ENCODE results near the gene MDC1. TPM values are rescaled to one million over a fixed set of nuclear protein-coding genes. Genes with fewer than 3 reads are reported as not detected.
A peak's percentile ranks its signal among the peaks of the same experiment; 100 is the strongest.

Gene MDC1
- total and polyA plus RNA-seq, 2 donors from 2014 or later = 9.5 to 47.9 TPM

- Histone ChIP-seq H3K36me3 (ENCODE audit: control insufficient read depth in 2 of 3, insufficient read depth in 3 of 3, low read length in 3 of 3) (peaks cover 0 to 6% (median 5%) of the 10 kb centered on the region in 3 donors), H3K9me3 (ENCODE audit: control insufficient read depth in 2 of 3, insufficient read depth in 1 of 3, low read length in 3 of 3) (no peaks in the 10 kb centered on the region), H3K4me1 (ENCODE audit: control insufficient read depth in 2 of 3, insufficient read depth in 2 of 3, low read depth in 1 of 3, low read length in 3 of 3) (peaks cover 0 to 15% (median 7%) of the 10 kb centered on the region in 3 donors), H3K27me3 (ENCODE audit: control insufficient read depth, insufficient read depth, low read length) (no peaks in the 10 kb centered on the region), H3K27ac (ENCODE audit: low read depth in 2 of 2, low read length in 2 of 2) (peak overlapping the region in 1 of 2 donors; percentile 24), H3K4me3 (ENCODE audit: low read length in 3 of 3) (peak overlapping the region in 1 of 3 donors; percentile 17), H3K9ac (ENCODE audit: low read length in 3 of 3) (peak overlapping the region in 1 of 3 donors; percentile 22)
- DNase-seq (peak in 1 of 5 donors; percentile 35), FAIRE-seq (no peak)
- intact Hi-C loops (cut with DNase I) = loop anchor here (5.0 kb wide), 2 partner anchors 42 to 52 kb away; partner anchors contain the start of gene TUBB
- TF ChIP-seq CTCF (IDR thresholded peaks at IDR 0.05; ENCODE audit: borderline replicate concordance, extremely low read depth, insufficient read depth) = no peak
These were observed 37.1 kb downstream of the MDC1 start for GRCh38 chr6:30679765-30680535.

- H3K36me3 ChIP-seq (ENCODE audit: control insufficient read depth in 2 of 3, insufficient read depth in 3 of 3, low read length in 3 of 3) = peaks cover 0 to 6% (median 5%) of the 10 kb centered on the region in 3 donors
- H3K4me1 ChIP-seq (ENCODE audit: control insufficient read depth in 2 of 3, insufficient read depth in 2 of 3, low read depth in 1 of 3, low read length in 3 of 3) = peaks cover 0 to 15% (median 7%) of the 10 kb centered on the region in 3 donors
- H3K4me3 ChIP-seq (ENCODE audit: low read length in 3 of 3) = peak overlapping the region in 1 of 3 donors; percentile 17
- no peak overlapping the region for H3K27ac ChIP-seq (ENCODE audit: low read depth in 2 of 2, low read length in 2 of 2)
- H3K27me3 ChIP-seq (ENCODE audit: control insufficient read depth, insufficient read depth, low read length) = no peaks in the 10 kb centered on the region
- H3K9me3 ChIP-seq (ENCODE audit: control insufficient read depth in 2 of 3, insufficient read depth in 1 of 3, low read length in 3 of 3) = no peaks in the 10 kb centered on the region
- peak overlapping the region in 1 of 3 donors; percentile 22 for H3K9ac ChIP-seq (ENCODE audit: low read length in 3 of 3)
- TF ChIP-seq CTCF (IDR thresholded peaks at IDR 0.05; ENCODE audit: borderline replicate concordance, extremely low read depth, insufficient read depth) = peak; percentile 100
- FAIRE-seq = no peak
- intact Hi-C loops (cut with DNase I) = loop anchor here (5.0 kb wide), 1 partner anchor 53 kb away; no protein-coding TSS in a partner anchor
- peak; percentile 89 to 95 (median 92) for DNase-seq
These were observed 37.9 kb downstream of the MDC1 start for GRCh38 chr6:30678964-30679726.

- no peak overlapping the region for H3K9ac ChIP-seq (ENCODE audit: low read length in 3 of 3)
- H3K36me3 ChIP-seq (ENCODE audit: control insufficient read depth in 2 of 3, insufficient read depth in 3 of 3, low read length in 3 of 3) = peaks cover 0 to 6% (median 5%) of the 10 kb centered on the region in 3 donors
- TF ChIP-seq CTCF (IDR thresholded peaks at IDR 0.05; ENCODE audit: borderline replicate concordance, extremely low read depth, insufficient read depth) = no peak
- DNase-seq (peak in 1 of 5 donors; percentile 43), FAIRE-seq (no peak)
- H3K27me3 ChIP-seq (ENCODE audit: control insufficient read depth, insufficient read depth, low read length) = no peaks in the 10 kb centered on the region
- H3K27ac ChIP-seq (ENCODE audit: low read depth in 2 of 2, low read length in 2 of 2) = no peak overlapping the region
- intact Hi-C loops (cut with DNase I) = loop anchor here (5.0 kb wide), 1 partner anchor 56 kb away; no protein-coding TSS in a partner anchor
- peaks cover 0 to 10% (median 0%) of the 10 kb centered on the region in 3 donors for H3K4me1 ChIP-seq (ENCODE audit: control insufficient read depth in 2 of 3, insufficient read depth in 2 of 3, low read depth in 1 of 3, low read length in 3 of 3)
- no peaks in the 10 kb centered on the region for H3K9me3 ChIP-seq (ENCODE audit: control insufficient read depth in 2 of 3, insufficient read depth in 1 of 3, low read length in 3 of 3)
- H3K4me3 ChIP-seq (ENCODE audit: low read length in 3 of 3) = no peak overlapping the region
These were observed 40.3 kb downstream of the MDC1 start for GRCh38 chr6:30676660-30677285.

Measured in kidney (tissue), 14 donors.